HEK293 (cell line): ENCODE results near the gene TSPEAR.

ENCODE experiments used
- CTCF ChIA-PET: fragments of 350-600 bp; formaldehyde crosslinking; extraction: SDS; loops from one replicate; lab custom pipeline; 2021; ENCODE audit warnings: antibody characterized with exemption; lab: Yijun Ruan, JAX
- POLR2A ChIA-PET: fragments of 300-600 bp; formaldehyde crosslinking; extraction: SDS; loops from one replicate; lab custom pipeline; 2020; ENCODE audit warnings: antibody characterized with exemption, inconsistent platforms; lab: Yijun Ruan, JAX
- H3K27ac ChIP-seq: fragments of 200-500 bp; sonication (Bioruptor generic); 2 replicates; pipeline ENCODE4 v1.5.1; 2014; ENCODE audit warnings: low read depth, low read length, control low read depth, inconsistent platforms; ENCODE audit errors: extremely low read depth
- H3K36me3 ChIP-seq, 2 experiments: fragments of 200-500 bp in 1 of 2; sonication (Bioruptor generic) in 1 of 2; 1 replicate in 1 of 2; 2 replicates in 1 of 2; pipeline ENCODE4 v1.5.1; 2014 to 2017; ENCODE audit warnings: inconsistent platforms in 2 of 2, low read length in 2 of 2; ENCODE audit not compliant: control insufficient read depth in 2 of 2, insufficient read depth in 1 of 2
- H3K4me1 ChIP-seq: fragments of 200-500 bp; sonication (Bioruptor generic); 2 replicates; pipeline ENCODE4 v1.5.1; 2014; ENCODE audit warnings: mild to moderate bottlenecking, low read length, inconsistent platforms; ENCODE audit not compliant: control insufficient read depth, insufficient read depth
- H3K4me3 ChIP-seq: 2 replicates; pipeline ENCODE4 v1.5.1; 2011; ENCODE audit warnings: low read depth, mild to moderate bottlenecking, control low read depth, low read length, moderate library complexity
- H3K9me3 ChIP-seq: fragments of 200-500 bp; sonication (Bioruptor generic); 2 replicates; pipeline ENCODE4 v1.5.1; 2014; ENCODE audit warnings: low read depth, low read length, inconsistent platforms; ENCODE audit not compliant: control insufficient read depth, insufficient read depth
- GLI4 ChIP-seq: fragments of 450-650 bp; formaldehyde crosslinking; IDR thresholded peaks from 2 replicates; pipeline ENCODE4 v1.5.1; 2016; ENCODE audit warnings: missing biosample characterization, missing genetic modification characterization
- HOXD13 ChIP-seq: sonication (generic); formaldehyde crosslinking; IDR thresholded peaks from 2 replicates; pipeline ENCODE4 v1.8.0; 2022; ENCODE audit warnings: missing genetic modification reagents, borderline replicate concordance
- KLF8 ChIP-seq: fragments of 450-650 bp; formaldehyde crosslinking; IDR thresholded peaks from 2 replicates; pipeline ENCODE4 v1.5.1; 2016; ENCODE audit warnings: missing biosample characterization, missing genetic modification characterization
- SCRT1 ChIP-seq: fragments of 450-650 bp; formaldehyde crosslinking; IDR thresholded peaks from 2 replicates; pipeline ENCODE4 v1.5.1; 2016; ENCODE audit warnings: missing biosample characterization, missing genetic modification characterization, borderline replicate concordance
- SCRT2 ChIP-seq: fragments of 450-650 bp; formaldehyde crosslinking; IDR thresholded peaks from 2 replicates; pipeline ENCODE4 v1.5.1; 2016; ENCODE audit warnings: missing biosample characterization, missing genetic modification characterization
- SP3 ChIP-seq: fragments of 450-650 bp; formaldehyde crosslinking; IDR thresholded peaks from 2 replicates; pipeline ENCODE4 v1.5.1; 2016; ENCODE audit warnings: missing biosample characterization, missing genetic modification characterization
- YY1 ChIP-seq: fragments of 450-650 bp; formaldehyde crosslinking; IDR thresholded peaks from 2 replicates; pipeline ENCODE4 v1.5.1; 2018; ENCODE audit warnings: missing biosample characterization, missing genetic modification characterization
- YY2 ChIP-seq: fragments of 450-650 bp; formaldehyde crosslinking; IDR thresholded peaks from 2 replicates; pipeline ENCODE4 v1.5.1; 2016; ENCODE audit warnings: missing biosample characterization, missing genetic modification characterization
- ZBTB48 ChIP-seq: fragments of 450-650 bp; formaldehyde crosslinking; IDR thresholded peaks from 2 replicates; pipeline ENCODE4 v1.5.1; 2016; ENCODE audit warnings: missing biosample characterization, missing genetic modification characterization
- ZBTB8A ChIP-seq: fragments of 450-650 bp; formaldehyde crosslinking; IDR thresholded peaks from 2 replicates; pipeline ENCODE4 v1.5.1; 2016; ENCODE audit warnings: missing biosample characterization, missing genetic modification characterization
- ZFP41 ChIP-seq: fragments of 450-650 bp; formaldehyde crosslinking; IDR thresholded peaks from 2 replicates; pipeline ENCODE4 v1.5.1; 2016; ENCODE audit warnings: missing biosample characterization, missing genetic modification characterization, borderline replicate concordance
- ZIC2 ChIP-seq: fragments of 450-650 bp; formaldehyde crosslinking; IDR thresholded peaks from 2 replicates; pipeline ENCODE4 v1.5.1; 2016; ENCODE audit warnings: missing biosample characterization, missing genetic modification characterization
- ZNF16 ChIP-seq: fragments of 450-650 bp; formaldehyde crosslinking; IDR thresholded peaks from 2 replicates; pipeline ENCODE4 v1.5.1; 2016; ENCODE audit warnings: low read depth, missing biosample characterization, missing genetic modification characterization
- ZNF2 ChIP-seq: fragments of 450-650 bp; formaldehyde crosslinking; IDR thresholded peaks from 2 replicates; pipeline ENCODE4 v1.5.1; 2016; ENCODE audit warnings: missing biosample characterization, missing genetic modification characterization
- ZNF211 ChIP-seq: fragments of 450-650 bp; formaldehyde crosslinking; IDR thresholded peaks from 2 replicates; pipeline ENCODE4 v1.5.1; 2016; ENCODE audit warnings: low read depth, missing biosample characterization, missing genetic modification characterization
- ZNF394 ChIP-seq: fragments of 450-650 bp; formaldehyde crosslinking; IDR thresholded peaks from 2 replicates; pipeline ENCODE4 v1.5.1; 2016; ENCODE audit warnings: missing biosample characterization, missing genetic modification characterization, mild to moderate bottlenecking, moderate library complexity, borderline replicate concordance
- ZNF473 ChIP-seq: fragments of 450-650 bp; formaldehyde crosslinking; IDR thresholded peaks from 2 replicates; pipeline ENCODE4 v1.5.1; 2017; ENCODE audit warnings: missing biosample characterization, missing genetic modification characterization
- ZNF561 ChIP-seq: fragments of 450-650 bp; IDR thresholded peaks from 2 replicates; pipeline ENCODE4 v1.5.1; 2018; ENCODE audit warnings: missing biosample characterization, missing genetic modification characterization, borderline replicate concordance
- ZNF707 ChIP-seq: fragments of 450-650 bp; formaldehyde crosslinking; IDR thresholded peaks from 2 replicates; pipeline ENCODE4 v1.5.1; 2016; ENCODE audit warnings: missing biosample characterization, missing genetic modification characterization
- ZNF747 ChIP-seq: fragments of 450-650 bp; formaldehyde crosslinking; IDR thresholded peaks from 2 replicates; pipeline ENCODE4 v1.5.1; 2016; ENCODE audit warnings: missing biosample characterization, missing genetic modification characterization
- TF ChIP-seq, protein P1 (sequence below): fragments of 450-650 bp; formaldehyde crosslinking; IDR thresholded peaks from 2 replicates; pipeline ENCODE4 v1.5.1; 2016; ENCODE audit warnings: missing biosample characterization, missing genetic modification characterization
- TF ChIP-seq, protein P2 (sequence below): fragments of 450-650 bp; formaldehyde crosslinking; IDR thresholded peaks from 2 replicates; pipeline ENCODE4 v1.5.1; 2016; ENCODE audit warnings: missing biosample characterization, missing genetic modification characterization
- TF ChIP-seq, protein P3 (sequence below): fragments of 450-650 bp; formaldehyde crosslinking; optimal IDR thresholded peaks from 2 replicates; pipeline ENCODE3; 2016; ENCODE audit warnings: missing biosample characterization, mild to moderate bottlenecking, missing genetic modification characterization
- TF ChIP-seq, protein P4 (sequence below): fragments of 450-650 bp; formaldehyde crosslinking; IDR thresholded peaks from 2 replicates; pipeline ENCODE4 v1.5.1; 2016; ENCODE audit warnings: missing biosample characterization, missing genetic modification characterization
- TF ChIP-seq, protein P5 (sequence below): fragments of 450-650 bp; formaldehyde crosslinking; IDR thresholded peaks from 2 replicates; pipeline ENCODE4 v1.5.1; 2016; ENCODE audit warnings: missing biosample characterization, missing genetic modification characterization
- TF ChIP-seq, protein P6 (sequence below): fragments of 450-650 bp; formaldehyde crosslinking; IDR thresholded peaks from 2 replicates; pipeline ENCODE4 v1.5.1; 2016; ENCODE audit warnings: missing biosample characterization, missing genetic modification characterization
- TF ChIP-seq, protein P7 (sequence below): fragments of 450-650 bp; formaldehyde crosslinking; IDR thresholded peaks from 2 replicates; pipeline ENCODE4 v1.5.1; 2017; ENCODE audit warnings: missing biosample characterization, missing genetic modification characterization
- TF ChIP-seq, protein P8 (sequence below): fragments of 450-650 bp; IDR thresholded peaks from 2 replicates; pipeline ENCODE4 v1.5.1; 2018; ENCODE audit warnings: missing biosample characterization, mild to moderate bottlenecking, missing genetic modification characterization

The TSPEAR gene

DNA sequence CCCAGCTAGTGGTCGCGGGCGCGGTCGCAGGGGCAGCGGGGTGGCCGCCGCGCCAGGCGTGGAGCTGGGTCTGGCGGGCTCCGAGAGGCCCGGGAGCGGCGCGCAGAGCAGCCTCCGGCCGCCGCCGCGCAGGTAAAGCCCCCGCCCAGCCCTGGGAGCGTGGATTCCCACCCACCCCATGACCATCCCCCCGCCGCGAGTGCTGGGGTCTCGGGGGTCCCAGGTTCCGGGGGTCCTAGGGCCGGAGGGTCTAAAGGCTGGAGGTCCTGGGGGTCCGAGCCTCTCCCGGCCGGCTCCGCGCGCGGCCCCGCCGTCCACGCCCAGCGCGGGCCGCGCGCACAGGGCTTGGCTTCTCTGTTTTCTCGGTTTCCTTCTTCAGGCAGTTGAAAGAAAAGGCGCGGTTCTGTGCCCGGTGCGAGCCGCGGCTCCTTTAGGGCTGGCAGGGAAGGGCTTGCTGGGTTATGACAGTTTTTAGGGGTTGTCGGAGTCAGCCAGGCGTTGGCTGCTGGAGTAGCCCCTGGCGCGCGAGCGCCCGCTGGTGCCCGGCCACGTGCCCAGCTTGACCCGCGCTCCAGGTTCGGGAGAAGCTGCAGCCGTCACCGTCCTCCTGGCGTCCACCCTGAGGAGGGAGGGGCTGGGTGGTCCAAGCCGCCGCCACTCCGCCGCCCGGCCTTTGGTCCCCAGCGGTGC, 255.7 kb downstream of the TSPEAR start:
- no peaks in the 10 kb centered on the region for H3K4me1 ChIP-seq
- peak overlapping the region; percentile 50 for H3K4me3 ChIP-seq
- ChIA-PET POLR2A (interaction anchor here (0.8 to 1.4 kb wide), 3 partner anchors 43 to 117 kb away, joined by 4 to 11 read pairs (median 4); partner anchors contain the start of gene CFAP410), CTCF (interaction anchor here (0.6 to 0.9 kb wide), 2 partner anchors 24 to 157 kb away, joined by 3 read pairs; no protein-coding TSS in a partner anchor)
- no peak overlapping the region for H3K27ac ChIP-seq
- peaks cover 0 to 5% of the 10 kb centered on the region in 2 experiments; a peak in 1 of 3 replicates for H3K36me3 ChIP-seq
- no peaks in the 10 kb centered on the region for H3K9me3 ChIP-seq
- TF ChIP-seq ZNF16 (tag by site-specific recombination) (no peak), ZNF394 (peak; percentile 59), ZNF561 (0 out of 2 replicates have a peak, but pooled peaks have one; percentile 52), HOXD13 (CRISPR knock-in tag) (no peak), ZNF707 (tag by site-specific recombination) (no peak), YY1 (tag by site-specific recombination) (no peak), SCRT2 (tag by site-specific recombination) (no peak), ZNF211 (no peak), SP3 (tag by site-specific recombination) (no peak), ZBTB8A (tag by site-specific recombination) (peak; percentile 88), KLF8 (tag by site-specific recombination) (0 out of 2 replicates have a peak, but pooled peaks have one; percentile 36), ZNF473 (no peak), ZNF747 (tag by site-specific recombination) (no peak), ZIC2 (tag by site-specific recombination) (peak; percentile 43), ZBTB48 (tag by site-specific recombination) (peak; percentile 82), SCRT1 (tag by site-specific recombination) (no peak), ZNF2 (tag by site-specific recombination) (no peak), GLI4 (tag by site-specific recombination) (no peak), YY2 (tag by site-specific recombination) (no peak), ZFP41 (tag by site-specific recombination) (no peak)
- TF ChIP-seq, protein P1, sequence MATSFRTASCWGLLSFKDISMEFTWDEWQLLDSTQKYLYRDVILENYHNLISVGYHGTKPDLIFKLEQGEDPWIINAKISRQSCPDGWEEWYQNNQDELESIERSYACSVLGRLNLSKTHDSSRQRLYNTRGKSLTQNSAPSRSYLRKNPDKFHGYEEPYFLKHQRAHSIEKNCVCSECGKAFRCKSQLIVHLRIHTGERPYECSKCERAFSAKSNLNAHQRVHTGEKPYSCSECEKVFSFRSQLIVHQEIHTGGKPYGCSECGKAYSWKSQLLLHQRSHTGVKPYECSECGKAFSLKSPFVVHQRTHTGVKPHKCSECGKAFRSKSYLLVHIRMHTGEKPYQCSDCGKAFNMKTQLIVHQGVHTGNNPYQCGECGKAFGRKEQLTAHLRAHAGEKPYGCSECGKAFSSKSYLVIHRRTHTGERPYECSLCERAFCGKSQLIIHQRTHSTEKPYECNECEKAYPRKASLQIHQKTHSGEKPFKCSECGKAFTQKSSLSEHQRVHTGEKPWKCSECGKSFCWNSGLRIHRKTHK (tag by site-specific recombination), result no peak
- TF ChIP-seq, protein P2, sequence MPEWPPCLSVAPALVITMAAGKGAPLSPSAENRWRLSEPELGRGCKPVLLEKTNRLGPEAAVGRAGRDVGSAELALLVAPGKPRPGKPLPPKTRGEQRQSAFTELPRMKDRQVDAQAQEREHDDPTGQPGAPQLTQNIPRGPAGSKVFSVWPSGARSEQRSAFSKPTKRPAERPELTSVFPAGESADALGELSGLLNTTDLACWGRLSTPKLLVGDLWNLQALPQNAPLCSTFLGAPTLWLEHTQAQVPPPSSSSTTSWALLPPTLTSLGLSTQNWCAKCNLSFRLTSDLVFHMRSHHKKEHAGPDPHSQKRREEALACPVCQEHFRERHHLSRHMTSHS (tag by site-specific recombination), result no peak
- TF ChIP-seq, protein P3, sequence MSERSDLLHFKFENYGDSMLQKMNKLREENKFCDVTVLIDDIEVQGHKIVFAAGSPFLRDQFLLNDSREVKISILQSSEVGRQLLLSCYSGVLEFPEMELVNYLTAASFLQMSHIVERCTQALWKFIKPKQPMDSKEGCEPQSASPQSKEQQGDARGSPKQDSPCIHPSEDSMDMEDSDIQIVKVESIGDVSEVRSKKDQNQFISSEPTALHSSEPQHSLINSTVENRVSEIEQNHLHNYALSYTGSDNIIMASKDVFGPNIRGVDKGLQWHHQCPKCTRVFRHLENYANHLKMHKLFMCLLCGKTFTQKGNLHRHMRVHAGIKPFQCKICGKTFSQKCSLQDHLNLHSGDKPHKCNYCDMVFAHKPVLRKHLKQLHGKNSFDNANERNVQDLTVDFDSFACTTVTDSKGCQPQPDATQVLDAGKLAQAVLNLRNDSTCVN (tag by site-specific recombination), result peak; percentile 72
- TF ChIP-seq, protein P4, sequence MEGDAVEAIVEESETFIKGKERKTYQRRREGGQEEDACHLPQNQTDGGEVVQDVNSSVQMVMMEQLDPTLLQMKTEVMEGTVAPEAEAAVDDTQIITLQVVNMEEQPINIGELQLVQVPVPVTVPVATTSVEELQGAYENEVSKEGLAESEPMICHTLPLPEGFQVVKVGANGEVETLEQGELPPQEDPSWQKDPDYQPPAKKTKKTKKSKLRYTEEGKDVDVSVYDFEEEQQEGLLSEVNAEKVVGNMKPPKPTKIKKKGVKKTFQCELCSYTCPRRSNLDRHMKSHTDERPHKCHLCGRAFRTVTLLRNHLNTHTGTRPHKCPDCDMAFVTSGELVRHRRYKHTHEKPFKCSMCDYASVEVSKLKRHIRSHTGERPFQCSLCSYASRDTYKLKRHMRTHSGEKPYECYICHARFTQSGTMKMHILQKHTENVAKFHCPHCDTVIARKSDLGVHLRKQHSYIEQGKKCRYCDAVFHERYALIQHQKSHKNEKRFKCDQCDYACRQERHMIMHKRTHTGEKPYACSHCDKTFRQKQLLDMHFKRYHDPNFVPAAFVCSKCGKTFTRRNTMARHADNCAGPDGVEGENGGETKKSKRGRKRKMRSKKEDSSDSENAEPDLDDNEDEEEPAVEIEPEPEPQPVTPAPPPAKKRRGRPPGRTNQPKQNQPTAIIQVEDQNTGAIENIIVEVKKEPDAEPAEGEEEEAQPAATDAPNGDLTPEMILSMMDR (tag by site-specific recombination), result peak; percentile 84
- TF ChIP-seq, protein P5, sequence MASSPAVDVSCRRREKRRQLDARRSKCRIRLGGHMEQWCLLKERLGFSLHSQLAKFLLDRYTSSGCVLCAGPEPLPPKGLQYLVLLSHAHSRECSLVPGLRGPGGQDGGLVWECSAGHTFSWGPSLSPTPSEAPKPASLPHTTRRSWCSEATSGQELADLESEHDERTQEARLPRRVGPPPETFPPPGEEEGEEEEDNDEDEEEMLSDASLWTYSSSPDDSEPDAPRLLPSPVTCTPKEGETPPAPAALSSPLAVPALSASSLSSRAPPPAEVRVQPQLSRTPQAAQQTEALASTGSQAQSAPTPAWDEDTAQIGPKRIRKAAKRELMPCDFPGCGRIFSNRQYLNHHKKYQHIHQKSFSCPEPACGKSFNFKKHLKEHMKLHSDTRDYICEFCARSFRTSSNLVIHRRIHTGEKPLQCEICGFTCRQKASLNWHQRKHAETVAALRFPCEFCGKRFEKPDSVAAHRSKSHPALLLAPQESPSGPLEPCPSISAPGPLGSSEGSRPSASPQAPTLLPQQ (tag by site-specific recombination), result 0 out of 2 replicates have a peak, but pooled peaks have one; percentile 34
- TF ChIP-seq, protein P6, sequence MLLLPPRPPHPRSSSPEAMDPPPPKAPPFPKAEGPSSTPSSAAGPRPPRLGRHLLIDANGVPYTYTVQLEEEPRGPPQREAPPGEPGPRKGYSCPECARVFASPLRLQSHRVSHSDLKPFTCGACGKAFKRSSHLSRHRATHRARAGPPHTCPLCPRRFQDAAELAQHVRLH (tag by site-specific recombination), result no peak
- TF ChIP-seq, protein P7, sequence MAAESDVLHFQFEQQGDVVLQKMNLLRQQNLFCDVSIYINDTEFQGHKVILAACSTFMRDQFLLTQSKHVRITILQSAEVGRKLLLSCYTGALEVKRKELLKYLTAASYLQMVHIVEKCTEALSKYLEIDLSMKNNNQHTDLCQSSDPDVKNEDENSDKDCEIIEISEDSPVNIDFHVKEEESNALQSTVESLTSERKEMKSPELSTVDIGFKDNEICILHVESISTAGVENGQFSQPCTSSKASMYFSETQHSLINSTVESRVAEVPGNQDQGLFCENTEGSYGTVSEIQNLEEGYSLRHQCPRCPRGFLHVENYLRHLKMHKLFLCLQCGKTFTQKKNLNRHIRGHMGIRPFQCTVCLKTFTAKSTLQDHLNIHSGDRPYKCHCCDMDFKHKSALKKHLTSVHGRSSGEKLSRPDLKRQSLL (tag by site-specific recombination), result no peak
- TF ChIP-seq, protein P8, sequence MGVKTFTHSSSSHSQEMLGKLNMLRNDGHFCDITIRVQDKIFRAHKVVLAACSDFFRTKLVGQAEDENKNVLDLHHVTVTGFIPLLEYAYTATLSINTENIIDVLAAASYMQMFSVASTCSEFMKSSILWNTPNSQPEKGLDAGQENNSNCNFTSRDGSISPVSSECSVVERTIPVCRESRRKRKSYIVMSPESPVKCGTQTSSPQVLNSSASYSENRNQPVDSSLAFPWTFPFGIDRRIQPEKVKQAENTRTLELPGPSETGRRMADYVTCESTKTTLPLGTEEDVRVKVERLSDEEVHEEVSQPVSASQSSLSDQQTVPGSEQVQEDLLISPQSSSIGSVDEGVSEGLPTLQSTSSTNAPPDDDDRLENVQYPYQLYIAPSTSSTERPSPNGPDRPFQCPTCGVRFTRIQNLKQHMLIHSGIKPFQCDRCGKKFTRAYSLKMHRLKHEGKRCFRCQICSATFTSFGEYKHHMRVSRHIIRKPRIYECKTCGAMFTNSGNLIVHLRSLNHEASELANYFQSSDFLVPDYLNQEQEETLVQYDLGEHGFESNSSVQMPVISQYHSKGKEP, result no peak
